Activated CD4-positive, CD25-positive, alpha-beta regulatory T cell (primary cell): ENCODE measurements around the gene RPUSD1.
A peak's percentile ranks its signal among the peaks of the same experiment; 100 is the strongest.
"Not testable (repeated sequence)": the region's sequence is repeated elsewhere in the genome, so short reads cannot be mapped to it uniquely, and the experiment has no call there.

ENCODE experiments used
- DNase-seq, 4 experiments: peaks; one replicate each; lab custom pipeline; 2025; lab: John Stamatoyannopoulos, UW

RPUSD1 gene

DNA sequence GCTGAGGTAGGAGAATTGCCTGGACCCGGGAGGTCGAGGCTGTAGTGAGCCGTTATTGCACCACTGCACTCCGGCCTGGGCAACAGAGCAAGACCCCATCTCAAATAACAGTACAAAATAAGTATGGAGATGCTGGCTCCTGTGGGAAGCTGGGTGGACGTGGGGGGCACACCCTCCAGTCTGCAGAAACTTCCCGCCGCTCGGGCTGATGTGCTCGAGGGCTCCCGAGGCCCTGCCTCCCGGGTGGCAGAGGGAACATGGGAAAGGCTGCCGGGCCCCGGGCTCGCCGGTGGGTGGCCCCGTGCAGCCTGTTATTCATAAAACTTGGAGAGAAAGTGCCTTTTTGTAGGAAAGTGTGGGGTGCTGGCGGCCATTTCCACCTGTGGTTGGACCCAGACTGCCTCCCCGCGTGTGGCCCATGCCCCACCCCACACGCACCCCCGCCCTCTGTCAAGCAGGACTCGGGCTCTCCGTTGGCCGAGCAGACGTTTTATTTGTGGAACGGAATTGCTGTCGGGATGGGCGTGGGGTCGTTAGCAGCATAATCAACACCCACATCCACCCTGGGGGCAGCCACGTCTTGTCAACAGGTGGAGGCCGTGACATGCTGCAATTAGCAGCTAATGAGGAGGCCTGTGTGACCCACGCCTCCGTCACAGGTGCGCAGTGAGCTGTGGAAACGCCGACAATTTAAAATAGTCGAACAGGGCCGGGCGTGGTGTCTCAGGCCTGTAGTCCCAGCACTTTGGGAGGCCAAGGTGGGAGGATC is 40.0 kb downstream of the RPUSD1 start:
- DNase-seq: no peak

DNA sequence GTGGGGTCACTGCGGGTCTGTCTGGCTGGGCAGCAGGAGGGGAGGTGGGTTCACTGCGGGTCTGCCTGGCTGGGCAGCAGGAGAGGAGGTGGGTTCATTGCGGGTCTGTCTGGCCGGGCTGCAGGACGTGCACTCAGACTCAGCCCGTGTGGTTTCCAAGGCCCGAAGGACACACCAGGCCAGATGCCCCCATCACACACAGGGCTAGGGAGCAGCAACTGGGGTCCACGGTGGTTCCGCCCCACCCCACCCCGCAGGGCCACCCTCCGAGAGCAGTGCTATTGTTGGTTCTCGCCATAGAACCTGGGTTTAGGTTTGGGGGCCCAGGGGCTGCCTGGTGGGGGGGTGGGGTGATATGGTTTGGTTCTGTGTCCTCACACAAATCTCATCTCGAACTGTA is 41.5 kb downstream of the RPUSD1 start:
- no peak for DNase-seq

DNA sequence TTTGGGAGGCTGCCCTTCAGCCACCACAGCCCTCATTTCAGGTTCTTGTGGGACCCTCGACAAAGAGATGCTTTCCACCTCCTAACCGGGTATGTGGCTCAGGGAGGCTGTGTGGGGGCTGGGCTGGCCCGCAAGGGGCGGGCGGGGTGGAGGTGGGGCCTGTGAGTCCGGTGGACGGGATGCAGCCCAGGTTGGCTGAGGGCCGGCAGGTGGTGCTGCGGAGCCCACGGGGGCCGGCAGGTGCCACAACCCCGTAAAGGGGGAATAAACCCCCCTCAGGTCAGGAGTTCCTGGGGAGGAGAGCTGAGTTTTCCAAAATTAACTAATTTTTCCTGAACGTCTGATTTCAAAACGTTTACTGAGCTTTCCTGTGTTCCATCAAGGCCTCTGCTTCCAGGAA is 42.4 kb downstream of the RPUSD1 start:
- no peak for DNase-seq

DNA sequence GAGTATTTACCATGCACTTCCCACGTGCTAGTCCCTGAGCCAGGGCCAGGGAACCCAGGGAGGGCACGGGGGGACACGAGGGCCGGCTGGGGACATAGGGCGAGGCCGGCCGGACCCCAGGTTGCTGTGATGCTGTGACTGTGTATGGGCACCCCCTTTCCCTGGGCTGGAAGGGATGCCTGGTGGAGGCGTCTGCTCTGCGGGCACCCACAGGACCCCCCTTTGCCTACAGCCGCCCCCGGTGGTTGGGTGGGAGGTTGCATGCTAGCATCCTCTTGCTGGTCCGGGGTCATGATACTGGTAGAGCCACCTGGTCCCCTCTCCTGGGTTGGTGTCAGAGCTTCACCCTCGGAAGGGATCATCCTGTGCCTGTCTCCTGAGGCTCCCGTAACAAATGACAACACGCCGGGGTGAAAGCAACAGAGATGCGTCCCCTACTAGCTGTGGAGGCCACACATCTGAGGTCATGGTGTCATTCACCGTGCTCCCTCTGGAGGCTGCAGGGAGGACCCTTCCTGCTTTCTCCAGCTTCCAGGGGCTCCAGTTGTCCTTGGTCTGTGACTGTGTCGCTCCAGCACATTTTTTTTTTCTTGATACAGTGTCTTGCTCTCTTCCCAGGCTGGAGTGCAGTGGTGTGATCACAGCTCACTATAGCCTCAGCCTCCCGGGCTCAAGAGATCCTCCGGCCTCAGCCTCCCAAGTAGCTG is 44.2 kb downstream of the RPUSD1 start:
- no peak for DNase-seq

DNA sequence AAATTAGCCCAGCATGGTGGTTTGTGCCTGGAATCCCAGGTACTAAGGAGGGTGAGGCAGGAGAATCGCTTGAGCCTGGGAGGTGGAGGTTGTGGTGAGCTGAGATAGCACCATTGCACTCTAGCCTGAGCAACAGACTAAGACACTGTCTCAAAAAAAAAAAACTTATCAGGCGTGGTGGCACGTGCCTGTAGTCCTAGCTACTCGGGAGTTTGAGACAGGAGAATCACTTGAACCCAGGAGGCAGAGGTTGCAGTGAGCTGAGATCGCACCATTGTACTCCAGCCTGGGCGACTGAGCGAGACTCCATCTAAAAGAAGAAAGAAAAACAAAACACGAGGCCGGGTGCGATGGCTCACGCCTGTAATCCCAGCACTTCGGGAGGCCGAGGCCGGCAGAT is 45.3 kb downstream of the RPUSD1 start:
- DNase-seq: not testable (repeated sequence)

DNA sequence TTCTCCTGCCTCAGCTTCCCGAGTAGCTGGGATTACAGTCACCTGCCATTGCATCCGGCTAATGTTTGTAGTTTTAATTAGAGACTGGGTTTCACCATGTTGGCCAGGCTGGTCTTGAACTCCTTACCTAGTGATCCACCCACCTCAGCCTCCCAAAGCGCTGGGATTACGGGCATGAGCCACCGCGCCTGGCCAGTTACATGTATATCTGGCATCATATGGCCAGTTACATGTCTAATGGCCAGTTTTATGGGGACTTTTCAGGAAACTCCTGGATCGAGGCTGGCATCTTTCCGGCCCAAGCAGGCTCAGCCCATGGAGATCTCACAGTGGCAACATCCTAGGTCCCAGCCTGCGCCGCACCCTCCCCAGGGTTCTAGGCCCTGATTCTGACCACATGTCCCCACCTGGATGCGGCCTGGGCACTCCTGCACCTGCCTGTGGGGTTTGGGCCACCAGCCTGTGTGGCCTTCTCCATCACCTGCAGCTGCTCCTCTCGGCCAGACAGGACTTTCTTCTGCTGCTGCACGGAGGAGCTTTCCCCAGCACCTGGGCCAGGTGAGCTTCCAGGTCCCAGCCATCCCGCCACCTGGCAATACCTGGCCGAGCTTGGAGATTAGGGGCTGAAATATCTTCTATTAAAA is 46.1 kb downstream of the RPUSD1 start:
- no peak for DNase-seq

DNA sequence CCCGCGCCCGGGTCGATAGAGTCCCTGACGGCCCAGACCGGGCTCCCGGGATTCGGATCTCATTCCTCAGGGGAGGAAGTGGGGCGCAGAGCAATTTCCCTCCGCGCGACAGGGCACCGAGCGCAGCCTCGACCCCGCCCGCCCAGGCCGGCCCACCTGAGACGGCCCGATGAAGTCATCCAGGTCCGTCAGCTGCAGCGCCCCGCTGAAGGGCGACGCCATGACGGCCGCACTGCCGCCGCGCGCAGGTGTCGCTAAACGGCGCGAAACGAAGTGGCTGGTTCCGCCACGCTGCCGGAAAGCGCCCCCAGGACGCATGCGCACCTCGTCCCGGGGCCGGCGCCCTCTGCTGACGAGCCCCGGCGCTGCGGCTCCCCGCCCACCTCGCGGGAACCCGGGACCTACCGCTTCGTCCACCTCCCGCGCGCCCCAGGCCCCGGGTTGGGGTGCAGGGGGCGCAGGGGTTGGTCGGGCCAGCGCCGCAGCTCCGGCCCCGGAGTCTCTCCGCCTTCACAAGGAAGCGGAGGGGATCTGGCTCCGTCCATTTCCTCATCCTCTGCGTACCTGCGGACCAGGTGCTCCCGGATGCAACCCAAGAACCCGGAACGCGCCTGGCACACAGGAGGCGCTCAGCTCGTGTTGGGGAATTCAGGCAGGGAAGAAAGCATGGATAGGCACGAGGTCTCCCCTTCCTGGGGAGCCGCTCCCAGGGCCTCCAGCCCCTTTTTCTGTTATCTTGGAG is 47.2 kb downstream of the RPUSD1 start, which contains the start of gene CIAO3:
Gene CIAO3 (minus strand): TSS at position 234 of the 742 bp plus-strand sequence. CDS start 12 bp downstream, at position 222.
- peak; percentile 83 to 87 (median 85) for DNase-seq

DNA sequence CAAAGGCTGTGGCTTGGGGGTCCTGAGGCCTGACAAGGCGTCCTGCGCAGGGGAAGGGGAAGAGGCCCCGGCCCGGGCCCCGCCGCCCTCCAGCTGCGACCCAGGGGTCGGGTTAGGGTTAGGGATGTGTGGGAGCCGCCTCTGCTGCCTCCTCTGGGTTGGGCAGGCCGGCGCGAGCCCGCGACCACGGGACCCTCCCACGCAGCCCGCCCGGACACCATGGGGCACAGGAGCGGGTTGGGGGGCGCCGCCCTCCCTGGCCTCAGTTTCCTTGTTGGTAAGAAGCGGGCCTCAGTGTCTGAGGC is 47.8 kb downstream of the RPUSD1 start:
- DNase-seq: no peak

DNA sequence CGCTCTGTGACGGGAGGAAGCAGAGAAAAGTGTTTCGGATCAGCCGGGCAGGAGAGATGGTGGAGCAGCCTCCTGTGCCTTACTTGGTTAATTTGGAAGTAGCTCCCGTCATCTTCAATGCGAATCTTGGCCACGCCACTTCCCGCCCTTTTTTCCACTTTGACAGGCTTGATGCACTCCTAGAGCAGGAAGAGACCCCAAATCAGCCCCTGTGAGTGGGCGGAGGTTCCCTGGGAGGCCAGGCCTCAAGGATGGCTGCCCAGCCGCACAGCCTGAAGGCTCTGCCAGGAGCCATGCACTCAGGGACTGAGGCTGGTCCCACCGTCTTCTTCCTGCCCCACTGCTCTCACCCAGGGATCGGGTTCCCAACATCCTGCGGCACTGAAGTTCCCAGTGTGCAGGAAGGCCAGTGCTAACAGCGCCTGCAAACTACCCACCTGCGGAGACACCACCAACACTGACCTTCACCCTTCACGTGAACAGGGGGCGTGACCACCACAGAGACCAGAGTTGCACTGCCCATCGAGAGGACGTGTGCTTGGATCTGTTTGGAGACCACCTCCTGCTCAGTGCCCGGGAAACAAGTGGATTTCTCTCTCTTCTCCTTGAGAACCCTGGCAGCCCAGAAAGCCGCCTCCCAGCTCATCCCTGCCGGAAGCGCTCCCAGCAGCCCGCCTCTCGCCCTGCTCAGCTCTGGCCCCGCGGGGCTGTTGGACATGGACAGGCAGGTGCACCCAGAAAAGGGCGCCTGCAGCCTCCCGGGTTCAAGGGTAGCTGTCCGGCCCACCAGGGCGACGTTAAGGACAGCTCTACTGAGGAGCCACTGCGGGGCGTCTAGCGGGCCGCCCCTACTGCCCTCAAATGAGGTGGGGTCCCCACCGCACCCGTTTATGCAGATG is 48.4 kb downstream of the RPUSD1 start:
- DNase-seq: no peak

DNA sequence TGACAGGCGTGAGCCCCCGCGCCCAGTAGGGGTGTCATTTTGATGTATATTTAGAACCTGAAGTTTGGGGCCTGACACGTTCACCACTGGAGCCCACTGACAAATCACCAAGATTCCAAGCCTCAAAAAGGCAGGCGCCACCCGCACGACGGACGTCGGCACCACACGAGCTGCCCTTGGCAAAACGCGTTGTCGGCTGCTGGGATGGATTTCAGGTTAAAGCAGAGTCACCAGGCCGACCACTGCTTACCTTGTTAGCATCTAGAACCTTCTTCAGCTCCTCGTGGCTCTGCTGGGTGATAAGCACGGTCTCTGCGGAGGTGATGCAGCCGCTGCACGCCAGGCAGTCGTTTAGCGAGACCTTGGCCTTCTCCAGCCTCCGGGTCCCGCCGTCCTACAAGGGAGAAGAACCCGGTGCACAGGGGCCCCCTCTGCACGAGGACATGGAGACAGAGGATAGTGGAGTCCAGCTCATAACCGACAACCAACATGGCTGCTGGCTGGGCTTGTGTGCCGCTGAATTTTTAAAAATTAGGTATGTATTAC is 51.2 kb downstream of the RPUSD1 start:
- DNase-seq: no peak

DNA sequence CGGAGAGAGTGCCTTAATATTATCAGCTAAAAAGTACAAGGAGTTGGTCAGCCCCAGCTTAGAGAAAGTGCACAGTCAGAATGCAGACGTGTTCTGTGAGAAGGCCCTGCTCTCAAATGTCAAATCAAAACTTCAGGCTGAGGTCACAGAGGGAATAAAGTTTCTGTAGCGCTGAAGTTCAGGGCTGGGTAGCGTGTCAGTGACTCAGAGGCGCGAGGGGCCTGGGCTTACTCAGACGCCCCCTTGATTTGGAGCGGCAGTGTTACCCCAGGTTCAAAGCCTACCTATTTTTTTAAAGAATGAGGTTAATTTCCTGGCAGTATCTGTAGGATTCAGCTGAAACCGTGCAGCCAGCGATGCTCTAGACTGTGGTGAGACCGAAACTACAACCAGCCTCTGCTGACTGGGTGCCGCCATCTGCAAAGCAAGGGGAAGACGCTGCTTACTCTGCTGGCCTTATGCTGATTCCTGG is 52.2 kb downstream of the RPUSD1 start:
- DNase-seq: peak in 1 of 4 experiments; percentile 25

DNA sequence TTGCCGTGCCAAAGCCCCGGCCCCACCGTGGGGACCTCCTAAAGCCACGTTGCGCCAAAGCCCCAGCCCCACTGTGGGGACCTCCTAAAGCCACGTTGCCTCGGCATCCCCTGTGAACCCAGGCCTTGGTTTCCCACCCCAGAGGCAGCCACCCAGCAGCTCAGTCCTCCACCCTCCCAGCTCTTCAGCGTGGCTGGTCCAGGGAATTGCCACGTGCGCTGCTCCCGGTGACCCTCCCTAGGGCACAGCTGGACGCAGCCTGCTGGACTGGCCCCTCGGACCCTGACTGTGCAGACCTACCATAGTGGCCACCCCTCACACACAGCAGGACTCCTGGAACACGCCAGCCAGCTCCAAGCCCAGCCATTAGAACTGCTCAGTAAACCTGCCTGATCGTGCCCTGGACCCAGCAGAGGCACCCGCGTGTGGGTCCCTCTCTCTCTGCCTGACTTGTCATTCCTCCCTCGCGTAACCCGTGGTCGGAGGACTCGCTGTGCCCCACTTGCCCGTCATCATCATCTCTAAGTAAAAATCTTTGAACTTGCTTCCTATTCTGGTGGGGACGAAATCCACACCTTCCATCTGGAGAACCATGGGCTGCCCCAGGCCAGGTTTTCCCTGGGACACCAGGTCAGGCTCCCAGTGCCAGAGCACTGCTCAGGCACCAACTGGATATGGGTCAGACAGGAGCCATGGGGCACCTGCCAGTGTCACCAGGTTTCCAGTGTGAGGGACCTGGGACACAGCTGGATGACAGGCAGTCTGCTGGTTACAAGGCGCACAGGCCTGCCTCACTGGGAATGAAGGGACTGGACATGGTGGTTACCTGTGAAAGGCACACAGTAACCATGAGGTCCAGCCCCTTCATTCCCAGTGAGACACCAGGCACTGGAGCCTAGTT is 53.0 kb downstream of the RPUSD1 start:
- no peak for DNase-seq
